Ishikawa (cell line): ENCODE measurements around the gene HNMT.

ENCODE experiments used
- CREB1 ChIP-seq: IDR thresholded peaks from 2 replicates; pipeline ENCODE4 v1.6.1; 2012; ENCODE audit warnings: low read depth
- EP300 ChIP-seq: IDR thresholded peaks from 2 replicates; pipeline ENCODE4 v1.6.1; 2012; ENCODE audit warnings: borderline replicate concordance
- FOXM1 ChIP-seq: IDR thresholded peaks from 2 replicates; pipeline ENCODE4 v1.6.1; 2012; ENCODE audit warnings: low read depth, borderline replicate concordance
- NFIC ChIP-seq: IDR thresholded peaks from 2 replicates; pipeline ENCODE4 v1.6.1; 2012
- RAD21 ChIP-seq: IDR thresholded peaks from 2 replicates; pipeline ENCODE4 v1.6.1; 2012; ENCODE audit warnings: low read depth
- TAF1 ChIP-seq: IDR thresholded peaks from 2 replicates; pipeline ENCODE4 v1.6.1; 2012; ENCODE audit warnings: low read depth, mild to moderate bottlenecking
- TCF12 ChIP-seq: IDR thresholded peaks from 2 replicates; pipeline ENCODE4 v1.6.1; 2012; ENCODE audit warnings: low read depth
- TEAD4 ChIP-seq: IDR thresholded peaks from 2 replicates; pipeline ENCODE4 v1.6.1; 2012
- YY1 ChIP-seq: IDR thresholded peaks from 2 replicates; pipeline ENCODE4 v1.6.1; 2012; ENCODE audit warnings: low read depth
- TF ChIP-seq, protein P1 (sequence below): IDR thresholded peaks from 2 replicates; pipeline ENCODE4 v1.6.1; 2012
- TF ChIP-seq, protein P2 (sequence below): IDR thresholded peaks from 2 replicates; pipeline ENCODE4 v1.6.1; 2012; ENCODE audit warnings: low read depth, mild to moderate bottlenecking
- TF ChIP-seq, protein P3 (sequence below): IDR thresholded peaks from 2 replicates; pipeline ENCODE4 v1.6.1; 2012

DNA sequence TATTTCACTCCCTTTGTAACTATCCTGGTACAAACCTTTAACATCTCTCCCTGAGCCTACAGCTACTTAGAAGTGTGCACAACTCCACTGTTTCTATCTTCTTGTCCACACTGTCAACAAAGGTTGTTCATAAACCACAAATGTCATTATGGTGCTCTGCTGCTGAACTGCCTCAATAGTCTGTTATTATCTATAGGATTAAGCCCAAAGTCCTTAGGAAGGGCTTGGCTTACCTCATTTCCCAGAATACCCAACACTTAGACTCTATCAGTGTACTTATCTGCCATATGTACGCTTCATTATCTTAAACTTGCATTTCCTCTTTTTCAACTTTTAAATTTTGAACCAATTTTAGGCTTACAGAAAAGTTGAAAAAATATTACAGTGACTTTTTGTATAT is 94.2 kb downstream of the HNMT start:
- TF ChIP-seq RAD21, result no peak
- TF ChIP-seq TAF1, result no peak
- TF ChIP-seq TCF12, result no peak
- TF ChIP-seq, protein P1, sequence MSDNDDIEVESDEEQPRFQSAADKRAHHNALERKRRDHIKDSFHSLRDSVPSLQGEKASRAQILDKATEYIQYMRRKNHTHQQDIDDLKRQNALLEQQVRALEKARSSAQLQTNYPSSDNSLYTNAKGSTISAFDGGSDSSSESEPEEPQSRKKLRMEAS, result no peak
- no peak for TF ChIP-seq YY1
- TF ChIP-seq, protein P2, sequence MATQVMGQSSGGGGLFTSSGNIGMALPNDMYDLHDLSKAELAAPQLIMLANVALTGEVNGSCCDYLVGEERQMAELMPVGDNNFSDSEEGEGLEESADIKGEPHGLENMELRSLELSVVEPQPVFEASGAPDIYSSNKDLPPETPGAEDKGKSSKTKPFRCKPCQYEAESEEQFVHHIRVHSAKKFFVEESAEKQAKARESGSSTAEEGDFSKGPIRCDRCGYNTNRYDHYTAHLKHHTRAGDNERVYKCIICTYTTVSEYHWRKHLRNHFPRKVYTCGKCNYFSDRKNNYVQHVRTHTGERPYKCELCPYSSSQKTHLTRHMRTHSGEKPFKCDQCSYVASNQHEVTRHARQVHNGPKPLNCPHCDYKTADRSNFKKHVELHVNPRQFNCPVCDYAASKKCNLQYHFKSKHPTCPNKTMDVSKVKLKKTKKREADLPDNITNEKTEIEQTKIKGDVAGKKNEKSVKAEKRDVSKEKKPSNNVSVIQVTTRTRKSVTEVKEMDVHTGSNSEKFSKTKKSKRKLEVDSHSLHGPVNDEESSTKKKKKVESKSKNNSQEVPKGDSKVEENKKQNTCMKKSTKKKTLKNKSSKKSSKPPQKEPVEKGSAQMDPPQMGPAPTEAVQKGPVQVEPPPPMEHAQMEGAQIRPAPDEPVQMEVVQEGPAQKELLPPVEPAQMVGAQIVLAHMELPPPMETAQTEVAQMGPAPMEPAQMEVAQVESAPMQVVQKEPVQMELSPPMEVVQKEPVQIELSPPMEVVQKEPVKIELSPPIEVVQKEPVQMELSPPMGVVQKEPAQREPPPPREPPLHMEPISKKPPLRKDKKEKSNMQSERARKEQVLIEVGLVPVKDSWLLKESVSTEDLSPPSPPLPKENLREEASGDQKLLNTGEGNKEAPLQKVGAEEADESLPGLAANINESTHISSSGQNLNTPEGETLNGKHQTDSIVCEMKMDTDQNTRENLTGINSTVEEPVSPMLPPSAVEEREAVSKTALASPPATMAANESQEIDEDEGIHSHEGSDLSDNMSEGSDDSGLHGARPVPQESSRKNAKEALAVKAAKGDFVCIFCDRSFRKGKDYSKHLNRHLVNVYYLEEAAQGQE, result no peak
- no peak for TF ChIP-seq TEAD4
- TF ChIP-seq EP300, result no peak
- TF ChIP-seq NFIC, result no peak
- TF ChIP-seq FOXM1, result no peak
- TF ChIP-seq, protein P3, sequence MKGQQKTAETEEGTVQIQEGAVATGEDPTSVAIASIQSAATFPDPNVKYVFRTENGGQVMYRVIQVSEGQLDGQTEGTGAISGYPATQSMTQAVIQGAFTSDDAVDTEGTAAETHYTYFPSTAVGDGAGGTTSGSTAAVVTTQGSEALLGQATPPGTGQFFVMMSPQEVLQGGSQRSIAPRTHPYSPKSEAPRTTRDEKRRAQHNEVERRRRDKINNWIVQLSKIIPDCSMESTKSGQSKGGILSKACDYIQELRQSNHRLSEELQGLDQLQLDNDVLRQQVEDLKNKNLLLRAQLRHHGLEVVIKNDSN, result no peak
- no peak for TF ChIP-seq CREB1
